Calu3 (cell line): ENCODE results near the gene ELL. TPM values are rescaled to one million over a fixed set of nuclear protein-coding genes. Genes with fewer than 3 reads are reported as not detected.

Experiments
- BruUV-seq: library from RNA; stranded (reverse); fragments of 400-500 nt; replicated peaks from 2 replicates; lab custom pipeline; 2021; lab: Mats Ljungman, UMichigan
- CTCF ChIA-PET: fragments of 300-600 bp; sonication (Branson Sonifier 250); formaldehyde crosslinking; loops from one replicate; lab custom pipeline; 2022; ENCODE audit warnings: antibody characterized with exemption; lab: Charles Lee
- DNase-seq: peaks from one replicate; pipeline ENCODE4 v3.0.0; 2022
- H3K27ac Mint-ChIP-seq: one replicate; pipeline ENCODE4 v1.8.0; 2022; ENCODE audit warnings: mixed read lengths; ENCODE audit not compliant: unreplicated experiment
- H3K27me3 Mint-ChIP-seq: one replicate; pipeline ENCODE4 v1.8.0; 2022; ENCODE audit warnings: mixed read lengths; ENCODE audit not compliant: unreplicated experiment
- H3K36me3 Mint-ChIP-seq: one replicate; pipeline ENCODE4 v1.8.0; 2022; ENCODE audit warnings: mild to moderate bottlenecking, moderate library complexity, mixed read lengths; ENCODE audit not compliant: insufficient read depth, unreplicated experiment
- H3K4me1 Mint-ChIP-seq: one replicate; pipeline ENCODE4 v1.8.0; 2022; ENCODE audit warnings: mild to moderate bottlenecking, low read depth, mixed read lengths; ENCODE audit not compliant: unreplicated experiment
- H3K4me3 Mint-ChIP-seq: one replicate; pipeline ENCODE4 v1.8.0; 2022; ENCODE audit warnings: mild to moderate bottlenecking, low read depth, moderate library complexity, mixed read lengths; ENCODE audit not compliant: unreplicated experiment
- H3K9me3 Mint-ChIP-seq: one replicate; pipeline ENCODE4 v1.8.0; 2022; ENCODE audit warnings: low read depth, mixed read lengths; ENCODE audit not compliant: unreplicated experiment
- CTCF ChIP-seq: fragments of 200-600 bp; IDR thresholded peaks from one replicate; pipeline ENCODE4 v1.8.0; 2022; ENCODE audit warnings: antibody characterized with exemption; ENCODE audit not compliant: unreplicated experiment
- intact Hi-C: fragments of 100-400 bp; cut with micrococcal nuclease; formaldehyde crosslinking; loops from one replicate; pipeline ENCODE4 v1.10.0; 2022; ENCODE audit not compliant: unreplicated experiment
- total RNA-seq: library from RNA; stranded (reverse); gene quantifications from 2 replicates; pipeline ENCODE4 v1.2.3, GENCODE V29; 2022

The ELL gene
- total RNA-seq, 1 experiment from 2014 or later: 11.0 TPM

GRCh38 chr19:18476507-18477041, 45.3 kb downstream of the ELL start:
- CTCF ChIA-PET: no interaction called here
- no TSS peak for BruUV-seq

GRCh38 chr19:18475762-18476331, 46.0 kb downstream of the ELL start:
- TF ChIP-seq CTCF: no peak
- Mint-ChIP-seq H3K4me3 (no peak overlapping the region), H3K4me1 (peaks cover 19% of the 10 kb centered on the region), H3K36me3 (peaks cover 16% of the 10 kb centered on the region), H3K9me3 (no peaks in the 10 kb centered on the region), H3K27me3 (no peaks in the 10 kb centered on the region), H3K27ac (no peak overlapping the region)
- CTCF ChIA-PET: no interaction called here
- BruUV-seq: no TSS peak
- intact Hi-C loops: no loop called here
- DNase-seq: no peak

More at GRCh38 chr19:18476507-18477041, 45.3 kb downstream of the ELL start:
- H3K27me3 Mint-ChIP-seq: no peaks in the 10 kb centered on the region
- no peak for TF ChIP-seq CTCF
- no peak overlapping the region for H3K27ac Mint-ChIP-seq
- no peak overlapping the region for H3K4me3 Mint-ChIP-seq
- no peaks in the 10 kb centered on the region for H3K9me3 Mint-ChIP-seq
- H3K36me3 Mint-ChIP-seq: peaks cover 13% of the 10 kb centered on the region
- no peak for DNase-seq
- intact Hi-C loops: no loop called here
- H3K4me1 Mint-ChIP-seq: peaks cover 19% of the 10 kb centered on the region

- no peak for TF ChIP-seq CTCF
- peaks cover 24% of the 10 kb centered on the region for H3K36me3 Mint-ChIP-seq
- DNase-seq: no peak
- no peak overlapping the region for H3K4me3 Mint-ChIP-seq
- H3K27me3 Mint-ChIP-seq: no peaks in the 10 kb centered on the region
- intact Hi-C loops: no loop called here
- H3K4me1 Mint-ChIP-seq: peaks cover 19% of the 10 kb centered on the region
- H3K27ac Mint-ChIP-seq: no peak overlapping the region
- CTCF ChIA-PET: no interaction called here
- no TSS peak for BruUV-seq
- no peaks in the 10 kb centered on the region for H3K9me3 Mint-ChIP-seq
Measured at GRCh38 chr19:18475004-18475453, 46.8 kb downstream of the ELL start.

- Mint-ChIP-seq H3K4me1 (peaks cover 19% of the 10 kb centered on the region), H3K27ac (no peak overlapping the region), H3K4me3 (no peak overlapping the region), H3K36me3 (peaks cover 24% of the 10 kb centered on the region), H3K9me3 (no peaks in the 10 kb centered on the region), H3K27me3 (no peaks in the 10 kb centered on the region)
- TF ChIP-seq CTCF: no peak
- intact Hi-C loops: no loop called here
- CTCF ChIA-PET: no interaction called here
- DNase-seq: no peak
- no TSS peak for BruUV-seq
Measured at GRCh38 chr19:18474366-18474887, 47.4 kb downstream of the ELL start.
